ENCODE data around the gene TNPO3.
A peak's percentile ranks its signal among the peaks of the same experiment; 100 is the strongest.

The TNPO3 gene

GRCh38 chr7:128906766-128907559 lies 147.9 kb downstream of the TNPO3 start:
- peaks cover 0 to 59% of the 10 kb centered on the region in 2 donors for H3K27me3 ChIP-seq
- intact Hi-C loops (cut with DNase I; ENCODE audit: low total_unique reads), result loop anchor here (10.0 kb wide), 1 partner anchor 188 kb away; no protein-coding TSS in a partner anchor

GRCh38 chr7:128906001-128906765 lies 148.7 kb downstream of the TNPO3 start:
- peaks cover 0 to 57% of the 10 kb centered on the region in 2 donors for H3K27me3 ChIP-seq
- no peak overlapping the region for H3K27ac ChIP-seq
- no peaks in the 10 kb centered on the region for H3K9me3 ChIP-seq
- TF ChIP-seq, protein P1, sequence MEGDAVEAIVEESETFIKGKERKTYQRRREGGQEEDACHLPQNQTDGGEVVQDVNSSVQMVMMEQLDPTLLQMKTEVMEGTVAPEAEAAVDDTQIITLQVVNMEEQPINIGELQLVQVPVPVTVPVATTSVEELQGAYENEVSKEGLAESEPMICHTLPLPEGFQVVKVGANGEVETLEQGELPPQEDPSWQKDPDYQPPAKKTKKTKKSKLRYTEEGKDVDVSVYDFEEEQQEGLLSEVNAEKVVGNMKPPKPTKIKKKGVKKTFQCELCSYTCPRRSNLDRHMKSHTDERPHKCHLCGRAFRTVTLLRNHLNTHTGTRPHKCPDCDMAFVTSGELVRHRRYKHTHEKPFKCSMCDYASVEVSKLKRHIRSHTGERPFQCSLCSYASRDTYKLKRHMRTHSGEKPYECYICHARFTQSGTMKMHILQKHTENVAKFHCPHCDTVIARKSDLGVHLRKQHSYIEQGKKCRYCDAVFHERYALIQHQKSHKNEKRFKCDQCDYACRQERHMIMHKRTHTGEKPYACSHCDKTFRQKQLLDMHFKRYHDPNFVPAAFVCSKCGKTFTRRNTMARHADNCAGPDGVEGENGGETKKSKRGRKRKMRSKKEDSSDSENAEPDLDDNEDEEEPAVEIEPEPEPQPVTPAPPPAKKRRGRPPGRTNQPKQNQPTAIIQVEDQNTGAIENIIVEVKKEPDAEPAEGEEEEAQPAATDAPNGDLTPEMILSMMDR (IDR thresholded peaks at IDR 0.05), result no peak
- intact Hi-C loops (cut with DNase I; ENCODE audit: low total_unique reads), result loop anchor here (10.0 kb wide), 1 partner anchor 189 kb away; no protein-coding TSS in a partner anchor
- peak in 1 of 2 donors; percentile 41 for DNase-seq
- H3K4me1 ChIP-seq, result peaks cover 0 to 17% (median 11%) of the 10 kb centered on the region in 4 donors
- no peaks in the 10 kb centered on the region for H3K36me3 ChIP-seq
- H3K4me3 ChIP-seq, result no peak overlapping the region

More at GRCh38 chr7:128906766-128907559, 147.9 kb downstream of the TNPO3 start:
- TF ChIP-seq, protein P1 (IDR thresholded peaks at IDR 0.05), result no peak
- peaks cover 0 to 17% (median 11%) of the 10 kb centered on the region in 4 donors for H3K4me1 ChIP-seq
- no peak overlapping the region for H3K27ac ChIP-seq
- peak in 1 of 2 donors; percentile 62 for DNase-seq
- no peaks in the 10 kb centered on the region for H3K36me3 ChIP-seq
- H3K4me3 ChIP-seq, result no peak overlapping the region
- no peaks in the 10 kb centered on the region for H3K9me3 ChIP-seq

GRCh38 chr7:128904381-128905197 lies 150.3 kb downstream of the TNPO3 start:
- TF ChIP-seq, protein P1 (IDR thresholded peaks at IDR 0.05), result peak; percentile 40 to 48
- Histone ChIP-seq H3K27ac (no peak overlapping the region), H3K4me1 (peaks cover 0 to 7% (median under 1%) of the 10 kb centered on the region in 4 donors), H3K27me3 (peaks cover 0 to 42% of the 10 kb centered on the region in 2 donors), H3K9me3 (no peaks in the 10 kb centered on the region), H3K36me3 (no peaks in the 10 kb centered on the region), H3K4me3 (no peak overlapping the region)
- intact Hi-C loops (cut with DNase I; ENCODE audit: low total_unique reads), result loop anchor here (10.0 kb wide), 1 partner anchor 190 kb away; no protein-coding TSS in a partner anchor
- DNase-seq, result peak; percentile 10 to 52

Data from tibial artery (tissue), 4 donors.